ENCODE results near the gene GRHL1.

Gene GRHL1

GRCh38 chr2:9995059-9995458 is 43.6 kb downstream of the GRHL1 start:
- DNase-seq: no peak

- no peak for DNase-seq
These were observed 44.8 kb downstream of the GRHL1 start for GRCh38 chr2:9996321-9996720.

GRCh38 chr2:9997936-9998335 is 46.4 kb downstream of the GRHL1 start:
- no peak for DNase-seq

GRCh38 chr2:9998916-9999654 is 47.6 kb downstream of the GRHL1 start:
- no peak for DNase-seq

GRCh38 chr2:9999693-10000092 is 48.2 kb downstream of the GRHL1 start:
- no peak for DNase-seq

- no peak for DNase-seq
These were observed 49.0 kb downstream of the GRHL1 start for GRCh38 chr2:10000541-10000940.

- DNase-seq: no peak
These were observed 50.1 kb downstream of the GRHL1 start for GRCh38 chr2:10001586-10001985.

- DNase-seq: no peak
These were observed 50.6 kb downstream of the GRHL1 start for GRCh38 chr2:10002109-10002508.

GRCh38 chr2:10002681-10003080 is 51.2 kb downstream of the GRHL1 start:
- DNase-seq: no peak

GRCh38 chr2:10003206-10004125 is 52.0 kb downstream of the GRHL1 start:
- no peak for DNase-seq

GRCh38 chr2:10004401-10004800 is 52.9 kb downstream of the GRHL1 start:
- no peak for DNase-seq

- DNase-seq: no peak
These were observed 53.3 kb downstream of the GRHL1 start for GRCh38 chr2:10004836-10005235.

GRCh38 chr2:10005461-10006235 is 54.2 kb downstream of the GRHL1 start:
- DNase-seq: no peak

- DNase-seq: no peak
These were observed 55.0 kb downstream of the GRHL1 start for GRCh38 chr2:10006236-10007161.

GRCh38 chr2:10007435-10007834 is 55.9 kb downstream of the GRHL1 start:
- no peak for DNase-seq

- DNase-seq: no peak
These were observed 56.7 kb downstream of the GRHL1 start for GRCh38 chr2:10007921-10008808.

- no peak for DNase-seq
These were observed 57.3 kb downstream of the GRHL1 start for GRCh38 chr2:10008809-10009176.

GRCh38 chr2:10009271-10009810 is 57.8 kb downstream of the GRHL1 start:
- no peak for DNase-seq

GRCh38 chr2:10009811-10010781 is 58.6 kb downstream of the GRHL1 start:
- no peak for DNase-seq
